Measurements from ENCODE around the gene GTSE1. TPM values are rescaled to one million over a fixed set of nuclear protein-coding genes. Genes with fewer than 3 reads are reported as not detected.
"Not testable (repeated sequence)": the region's sequence is repeated elsewhere in the genome, so short reads cannot be mapped to it uniquely, and the experiment has no call there.

The GTSE1 gene
- total RNA-seq, 2 donors from 2014 or later, result 0.26 TPM; not detected in 1

GRCh38 chr22:46262449-46263215 lies 34.0 kb upstream of the GTSE1 start:
- Histone ChIP-seq H3K9me3 (no peaks in the 10 kb centered on the region), H3K27ac (no peak overlapping the region), H3K36me3 (replicated peaks in 1 of 2; ENCODE audit: insufficient read depth in 1 of 2, low read depth in 2 of 2) (no peaks in the 10 kb centered on the region), H3K27me3 (no peaks in the 10 kb centered on the region), H3K4me3 (no peak overlapping the region), H3K4me1 (peaks cover 17% of the 10 kb centered on the region)
- WGBS, 2 donors, result 34% methylated on average over 35 of the region's 109 CpGs; no CpG with 5 or more reads in 1 of the 2 donors
- ATAC-seq, result peak; percentile 54
- intact Hi-C loops (cut with DNase I), result no loop called here
- TF ChIP-seq CTCF (IDR thresholded peaks at IDR 0.05) (peak in 2 of 7 experiments; percentile 3 to 15), POLR2A (IDR thresholded peaks at IDR 0.05) (no peak)
- DNase-seq, result peak; percentile 53 to 61 (median 55)

- no peaks in the 10 kb centered on the region for H3K27me3 ChIP-seq
- TF ChIP-seq POLR2A (IDR thresholded peaks at IDR 0.05) (no peak), CTCF (IDR thresholded peaks at IDR 0.05) (no peak)
- H3K9me3 ChIP-seq, result no peaks in the 10 kb centered on the region
- no peaks in the 10 kb centered on the region for H3K36me3 ChIP-seq (replicated peaks in 1 of 2; ENCODE audit: insufficient read depth in 1 of 2, low read depth in 2 of 2)
- no peak for DNase-seq
- no peak within 1 kb of the TSS for H3K27ac ChIP-seq
- H3K4me1 ChIP-seq, result peaks cover 17% of the 10 kb centered on the region
- H3K4me3 ChIP-seq, result no peak within 1 kb of the TSS
- 45% methylated on average over 23 of the region's 30 CpGs; no CpG with 5 or more reads in 1 of the 2 donors for WGBS, 2 donors
- intact Hi-C loops (cut with DNase I), result no loop called here
- no peak for ATAC-seq
Observed at GRCh38 chr22:46263216-46263590, 33.5 kb upstream of the GTSE1 start, which contains the start of gene PKDREJ. PKDREJ (minus strand) TSS chr22:46263343; CDS start chr22:46263322, 21 bp downstream.

GRCh38 chr22:46264520-46264919 lies 32.1 kb upstream of the GTSE1 start:
- H3K27ac ChIP-seq; H3K27me3 ChIP-seq; intact Hi-C loops (cut with DNase I); H3K9me3 ChIP-seq; H3K4me3 ChIP-seq; H3K36me3 ChIP-seq (replicated peaks in 1 of 2; ENCODE audit: insufficient read depth in 1 of 2, low read depth in 2 of 2); ATAC-seq: not testable (repeated sequence)
- peak in 2 of 4 donors; percentile 44 to 47 for DNase-seq
- H3K4me1 ChIP-seq, result peaks cover 29% of the 10 kb centered on the region
- 56 to 65% methylated on average over 6 of the region's 6 CpGs for WGBS, 2 donors

GRCh38 chr22:46265627-46266026 lies 31.0 kb upstream of the GTSE1 start:
- intact Hi-C loops (cut with DNase I); DNase-seq; H3K27ac ChIP-seq; H3K4me3 ChIP-seq; ATAC-seq; H3K36me3 ChIP-seq (replicated peaks in 1 of 2; ENCODE audit: insufficient read depth in 1 of 2, low read depth in 2 of 2); H3K9me3 ChIP-seq; H3K27me3 ChIP-seq: not testable (repeated sequence)
- H3K4me1 ChIP-seq, result peaks cover 36% of the 10 kb centered on the region
- 80 to 96% methylated on average over 3 to 4 of the region's 4 CpGs for WGBS, 2 donors

- TF ChIP-seq CTCF (IDR thresholded peaks at IDR 0.05) (no peak), POLR2A (IDR thresholded peaks at IDR 0.05) (peak; percentile 59 to 92 (median 87))
- 1% methylated on average over 14 to 58 of the region's 74 CpGs for WGBS, 2 donors
- no peaks in the 10 kb centered on the region for H3K27me3 ChIP-seq
- H3K4me1 ChIP-seq, result peaks cover 36% of the 10 kb centered on the region
- H3K27ac ChIP-seq, result peak within 1 kb of the TSS; percentile 79 to 90 (median 85)
- peak within 1 kb of the TSS; percentile 76 to 88 for H3K4me3 ChIP-seq
- DNase-seq, result peak; percentile 95 to 98 (median 96)
- H3K36me3 ChIP-seq (replicated peaks in 1 of 2; ENCODE audit: insufficient read depth in 1 of 2, low read depth in 2 of 2), result peaks cover 4 to 6% of the 10 kb centered on the region in 2 donors
- H3K9me3 ChIP-seq, result no peaks in the 10 kb centered on the region
- peak; percentile 98 for ATAC-seq
- intact Hi-C loops (cut with DNase I), result no loop called here
Observed at GRCh38 chr22:46267431-46268279, 29.0 kb upstream of the GTSE1 start, which contains the start of gene TTC38. TTC38 (plus strand) TSS chr22:46268008; CDS start chr22:46268040, 32 bp downstream.
